B cell (primary cell): ENCODE results near the gene TMEM164. TPM values are rescaled to one million over a fixed set of nuclear protein-coding genes. Genes with fewer than 3 reads are reported as not detected.

Experiments
- ATAC-seq: fragments of 200-7000 bp; cut with Tn5 transposase; one replicate; pipeline ENCODE4 v1.10.0; 2021; ENCODE audit warnings: low read depth, mild to moderate bottlenecking, moderate number of reproducible peaks, moderate library complexity
- CTCF ChIA-PET: fragments of 350-600 bp; sonication (Branson Sonifier 250); formaldehyde crosslinking; loops from one replicate; lab custom pipeline; 2021; ENCODE audit warnings: antibody characterized with exemption, inconsistent platforms; lab: Charles Lee
- POLR2A ChIA-PET: fragments of 350-600 bp; sonication (Branson Sonifier 250); formaldehyde crosslinking; loops from one replicate; lab custom pipeline; 2021; ENCODE audit warnings: antibody characterized with exemption; lab: Charles Lee
- DNase-seq: peaks from one replicate; pipeline ENCODE4 v3.0.0; 2013
- H2AFZ ChIP-seq: 2 replicates; pipeline ENCODE4 v1.6.1; 2012; ENCODE audit warnings: mild to moderate bottlenecking, low read depth, low read length; ENCODE audit not compliant: insufficient read depth, poor library complexity, severe bottlenecking
- H3K27ac ChIP-seq, 2 donors: 1 replicate in 1 of 2; 2 replicates in 1 of 2; pipeline ENCODE4 v1.5.1; 2012 to 2013; ENCODE audit warnings: low read length in 2 of 2, mild to moderate bottlenecking in 2 of 2, moderate library complexity in 1 of 2
- H3K27me3 ChIP-seq, 4 experiments: fragments of 200-600 bp in 1 of 4; sonication (generic) in 1 of 4; replicated peaks in 1 of 4; 1 replicate in 2 of 4; 2 replicates in 2 of 4; pipeline versions ENCODE4 v1.6.1 to v1.7.0; 2013 to 2016; ENCODE audit warnings: low read length in 3 of 4, mild to moderate bottlenecking in 2 of 4, mixed read lengths in 1 of 4, moderate library complexity in 1 of 4; ENCODE audit not compliant: insufficient read depth in 4 of 4, control insufficient read depth in 3 of 4; ENCODE audit errors: control extremely low read depth in 1 of 4
- H3K36me3 ChIP-seq, 2 experiments: replicated peaks in 1 of 2; 1 replicate in 1 of 2; 2 replicates in 1 of 2; pipeline versions ENCODE4 v1.6.1 to v1.7.1; 2013; ENCODE audit warnings: low read length in 1 of 2; ENCODE audit not compliant: insufficient read depth in 2 of 2, control insufficient read depth in 1 of 2; ENCODE audit errors: control extremely low read depth in 1 of 2, extremely low read depth in 1 of 2
- H3K4me1 ChIP-seq, 2 donors: fragments of 200-600 bp in 1 of 2; sonication (generic) in 1 of 2; 1 replicate in 1 of 2; 2 replicates in 1 of 2; pipeline versions ENCODE4 v1.5.1 to v1.6.1; 2013 to 2017; ENCODE audit warnings: low read length in 2 of 2; ENCODE audit not compliant: control insufficient read depth in 2 of 2, insufficient read depth in 2 of 2
- H3K4me2 ChIP-seq: replicated peaks from 2 replicates; pipeline ENCODE3; 2012; ENCODE audit warnings: mild to moderate bottlenecking, low read depth, low read length; ENCODE audit not compliant: poor library complexity, severe bottlenecking
- H3K4me3 ChIP-seq, 5 experiments: fragments of 200-600 bp in 1 of 5; sonication (generic) in 1 of 5; 1 replicate in 3 of 5; 2 replicates in 2 of 5; pipeline versions ENCODE4 v1.5.1 to v1.7.0; 2011 to 2016; ENCODE audit warnings: low read length in 4 of 5, mild to moderate bottlenecking in 4 of 5, low read depth in 2 of 5, control low read depth in 1 of 5, moderate library complexity in 1 of 5; ENCODE audit not compliant: insufficient read depth in 1 of 5; ENCODE audit errors: control extremely low read depth in 1 of 5, extremely low read depth in 1 of 5
- H3K79me2 ChIP-seq: fragments of 200-600 bp; sonication (generic); one replicate; pipeline ENCODE4 v1.6.0; 2016; ENCODE audit warnings: low read length; ENCODE audit not compliant: control insufficient read depth, insufficient read depth
- H3K9ac ChIP-seq: fragments of 200-600 bp; sonication (generic); 2 replicates; pipeline ENCODE4 v1.6.1; 2017; ENCODE audit warnings: mild to moderate bottlenecking, low read length, moderate library complexity
- H3K9me3 ChIP-seq, 3 donors: one replicate each; pipeline versions ENCODE4 v1.6.1 to v1.7.1; 2013; ENCODE audit warnings: low read length in 2 of 3; ENCODE audit not compliant: control insufficient read depth in 2 of 3, insufficient read depth in 1 of 3; ENCODE audit errors: control extremely low read depth in 1 of 3
- H4K20me1 ChIP-seq: 2 replicates; pipeline ENCODE4 v1.6.0; 2012; ENCODE audit warnings: mild to moderate bottlenecking, low read length; ENCODE audit not compliant: insufficient read depth, control insufficient read depth, poor library complexity, severe bottlenecking
- H3K27ac Mint-ChIP-seq: one replicate; pipeline ENCODE4 v1.8.0; 2021; ENCODE audit warnings: mixed read lengths
- H3K27me3 Mint-ChIP-seq: one replicate; pipeline ENCODE4 v1.8.0; 2021; ENCODE audit warnings: mixed read lengths
- H3K4me1 Mint-ChIP-seq: one replicate; pipeline ENCODE4 v1.8.0; 2021; ENCODE audit warnings: mixed read lengths
- H3K4me3 Mint-ChIP-seq: one replicate; pipeline ENCODE4 v1.8.0; 2021; ENCODE audit warnings: mixed read lengths
- H3K9me3 Mint-ChIP-seq: one replicate; pipeline ENCODE4 v1.8.0; 2022; ENCODE audit warnings: mixed read lengths; ENCODE audit not compliant: insufficient read depth
- CTCF ChIP-seq: fragments of 200-600 bp; IDR thresholded peaks from one replicate; pipeline ENCODE4 v1.8.0; 2022; ENCODE audit warnings: antibody characterized with exemption, mild to moderate bottlenecking
- EZH2 ChIP-seq: IDR thresholded peaks from 2 replicates; pipeline ENCODE4 v1.6.1; 2012; ENCODE audit warnings: borderline replicate concordance, low read depth, mild to moderate bottlenecking, moderate library complexity, low read length; ENCODE audit not compliant: insufficient read depth, poor library complexity, severe bottlenecking
- WGBS: methylation state at CpG from one replicate; pipeline ENCODE4 v1.1.5; 2013; ENCODE audit warnings: missing lambda C conversion rate; ENCODE audit not compliant: insufficient coverage; 5-methylcytosine and 5-hydroxymethylcytosine counted together
- intact Hi-C: fragments of 100-400 bp; cut with micrococcal nuclease; formaldehyde crosslinking; loops from one replicate; pipeline ENCODE4 v1.10.0; 2022
- polyA plus RNA-seq: library from polyadenylated mRNA; depleted of rRNA; stranded (reverse); fragments of >200 nt; gene quantifications from 2 replicates; pipeline ENCODE4 v1.2.3, GENCODE V29; 2012
- total RNA-seq, 2 donors: library from RNA; stranded (reverse); fragments of 120-200 nt in 1 of 2; gene quantifications; 1 replicate in 1 of 2; 2 replicates in 1 of 2; pipeline versions ENCODE4 v1.2.3 to v1.2.4, GENCODE V29; 2013 to 2022

Gene TMEM164
- total and polyA plus RNA-seq, 2 donors (not counting 1 experiment from before 2014, with no cell fraction given) = 9.4 to 26.6 TPM

- ATAC-seq = peak; percentile 28
- peak; percentile 43 for DNase-seq
- no peaks in the 10 kb centered on the region for H3K27me3 Mint-ChIP-seq
- H3K9ac ChIP-seq = no peak overlapping the region
- ChIA-PET CTCF (no interaction called here), POLR2A (no interaction called here)
- WGBS = no CpG with 5 or more reads among the region's 6 CpGs
- H3K27ac Mint-ChIP-seq = peak overlapping the region; percentile 21
- H3K4me1 ChIP-seq = peaks cover 10 to 11% of the 10 kb centered on the region in 2 donors
- no peaks in the 10 kb centered on the region for H3K27me3 ChIP-seq
- no peaks in the 10 kb centered on the region for H3K36me3 ChIP-seq
- no peak overlapping the region for H3K4me3 ChIP-seq
- H3K4me3 Mint-ChIP-seq = no peak overlapping the region
- no peaks in the 10 kb centered on the region for H4K20me1 ChIP-seq
- TF ChIP-seq EZH2 = no peak
- TF ChIP-seq CTCF = no peak
- H3K9me3 ChIP-seq = no peaks in the 10 kb centered on the region
- peaks cover 36% of the 10 kb centered on the region for H3K4me1 Mint-ChIP-seq
- H3K79me2 ChIP-seq = no peaks in the 10 kb centered on the region
- H3K27ac ChIP-seq = peak overlapping the region; percentile 4 to 55
- intact Hi-C loops = no loop called here
- H3K9me3 Mint-ChIP-seq = no peaks in the 10 kb centered on the region
- no peak overlapping the region for H2AFZ ChIP-seq
- peak overlapping the region; percentile 38 for H3K4me2 ChIP-seq
These were observed 86.9 kb downstream of the TMEM164 start for GRCh38 chrX:110089656-110090403.

GRCh38 chrX:110097920-110098319 lies 95.0 kb downstream of the TMEM164 start:
- H3K36me3 ChIP-seq = no peaks in the 10 kb centered on the region
- H3K27ac ChIP-seq = no peak overlapping the region
- ChIA-PET POLR2A (no interaction called here), CTCF (no interaction called here)
- Mint-ChIP-seq H3K9me3 (no peaks in the 10 kb centered on the region), H3K27ac (no peak overlapping the region), H3K4me1 (peaks cover 3% of the 10 kb centered on the region), H3K27me3 (no peaks in the 10 kb centered on the region), H3K4me3 (no peak overlapping the region)
- H4K20me1 ChIP-seq = no peaks in the 10 kb centered on the region
- peaks cover 7% of the 10 kb centered on the region for H3K79me2 ChIP-seq
- no peaks in the 10 kb centered on the region for H3K9me3 ChIP-seq
- ATAC-seq = no peak
- no peak overlapping the region for H3K4me3 ChIP-seq
- DNase-seq = no peak
- intact Hi-C loops = no loop called here
- H3K27me3 ChIP-seq = no peaks in the 10 kb centered on the region
- no peaks in the 10 kb centered on the region for H3K4me1 ChIP-seq
- H3K9ac ChIP-seq = no peak overlapping the region
- no peak overlapping the region for H3K4me2 ChIP-seq
- TF ChIP-seq EZH2 (no peak), CTCF (no peak)
- no peak overlapping the region for H2AFZ ChIP-seq
